ENCODE measurements around the gene COL23A1. TPM values are rescaled to one million over a fixed set of nuclear protein-coding genes. Genes with fewer than 3 reads are reported as not detected.

Gene COL23A1
- total and polyA plus RNA-seq, 2 experiments from 2014 or later: 1.1 to 5.1 TPM

GRCh38 chr5:178460174-178460573 lies 130.0 kb downstream of the COL23A1 start:
- no peaks in the 10 kb centered on the region for H3K9me3 ChIP-seq (ENCODE audit: low read depth)
- peaks cover 12% of the 10 kb centered on the region for H3K4me1 ChIP-seq (ENCODE audit: insufficient read depth)
- no peaks in the 10 kb centered on the region for H3K27me3 ChIP-seq
- H3K27ac ChIP-seq: no peak overlapping the region
- H3K4me3 ChIP-seq: no peak overlapping the region
- TF ChIP-seq EZH2phosphoT487 (IDR thresholded peaks at IDR 0.05; ENCODE audit: low read depth, severe bottlenecking, unreplicated experiment) (no peak), CTCF (IDR thresholded peaks at IDR 0.05; ENCODE audit: poor library complexity) (no peak), EZH2 (IDR thresholded peaks at IDR 0.05; ENCODE audit: borderline replicate concordance) (no peak)
- WGBS (ENCODE audit: low lambda C conversion rate, missing lambda C conversion rate): 94% methylated on average over 3 of the region's 3 CpGs
- no peak overlapping the region for H3K4me2 ChIP-seq
- H2AFZ ChIP-seq: no peak overlapping the region
- H3K79me2 ChIP-seq: no peaks in the 10 kb centered on the region
- H3K36me3 ChIP-seq (replicated peaks; ENCODE audit: insufficient read depth, low read depth): no peaks in the 10 kb centered on the region
- DNase-seq (ENCODE audit: low spot score): no peak
- no peaks in the 10 kb centered on the region for H4K20me1 ChIP-seq (ENCODE audit: insufficient read depth, poor library complexity, severe bottlenecking)
- no peaks in the 10 kb centered on the region for H3K9me2 ChIP-seq (replicated peaks; ENCODE audit: insufficient read depth)

GRCh38 chr5:178458140-178458539 lies 132.1 kb downstream of the COL23A1 start:
- Histone ChIP-seq H4K20me1 (ENCODE audit: insufficient read depth, poor library complexity, severe bottlenecking) (no peaks in the 10 kb centered on the region), H3K27ac (no peak overlapping the region), H3K4me3 (no peak overlapping the region), H3K9me3 (ENCODE audit: low read depth) (no peaks in the 10 kb centered on the region), H3K9me2 (replicated peaks; ENCODE audit: insufficient read depth) (no peaks in the 10 kb centered on the region), H3K27me3 (no peaks in the 10 kb centered on the region), H3K79me2 (no peaks in the 10 kb centered on the region), H3K4me2 (no peak overlapping the region), H2AFZ (no peak overlapping the region), H3K4me1 (ENCODE audit: insufficient read depth) (peaks cover 3% of the 10 kb centered on the region), H3K36me3 (replicated peaks; ENCODE audit: insufficient read depth, low read depth) (no peaks in the 10 kb centered on the region)
- DNase-seq (ENCODE audit: low spot score): no peak
- no peak for TF ChIP-seq CTCF (IDR thresholded peaks at IDR 0.05; ENCODE audit: poor library complexity)
- TF ChIP-seq EZH2phosphoT487 (IDR thresholded peaks at IDR 0.05; ENCODE audit: low read depth, severe bottlenecking, unreplicated experiment): no peak
- no peak for TF ChIP-seq EZH2 (IDR thresholded peaks at IDR 0.05; ENCODE audit: borderline replicate concordance)
- 86% methylated on average over 8 of the region's 8 CpGs for WGBS (ENCODE audit: low lambda C conversion rate, missing lambda C conversion rate)

GRCh38 chr5:178457471-178457870 lies 132.7 kb downstream of the COL23A1 start:
- Histone ChIP-seq H3K4me3 (no peak overlapping the region), H2AFZ (no peak overlapping the region), H3K79me2 (no peaks in the 10 kb centered on the region), H3K27me3 (no peaks in the 10 kb centered on the region), H3K36me3 (replicated peaks; ENCODE audit: insufficient read depth, low read depth) (no peaks in the 10 kb centered on the region), H3K4me1 (ENCODE audit: insufficient read depth) (no peaks in the 10 kb centered on the region), H3K9me3 (ENCODE audit: low read depth) (no peaks in the 10 kb centered on the region), H4K20me1 (ENCODE audit: insufficient read depth, poor library complexity, severe bottlenecking) (no peaks in the 10 kb centered on the region), H3K27ac (no peak overlapping the region), H3K9me2 (replicated peaks; ENCODE audit: insufficient read depth) (no peaks in the 10 kb centered on the region), H3K4me2 (no peak overlapping the region)
- TF ChIP-seq EZH2phosphoT487 (IDR thresholded peaks at IDR 0.05; ENCODE audit: low read depth, severe bottlenecking, unreplicated experiment): no peak
- TF ChIP-seq CTCF (IDR thresholded peaks at IDR 0.05; ENCODE audit: poor library complexity): no peak
- TF ChIP-seq EZH2 (IDR thresholded peaks at IDR 0.05; ENCODE audit: borderline replicate concordance): no peak
- WGBS (ENCODE audit: low lambda C conversion rate, missing lambda C conversion rate): 98% methylated on average over 4 of the region's 4 CpGs
- no peak for DNase-seq (ENCODE audit: low spot score)

- no peak overlapping the region for H3K4me3 ChIP-seq
- H2AFZ ChIP-seq: no peak overlapping the region
- DNase-seq (ENCODE audit: low spot score): no peak
- H3K36me3 ChIP-seq (replicated peaks; ENCODE audit: insufficient read depth, low read depth): no peaks in the 10 kb centered on the region
- no peaks in the 10 kb centered on the region for H3K27me3 ChIP-seq
- H3K4me1 ChIP-seq (ENCODE audit: insufficient read depth): no peaks in the 10 kb centered on the region
- TF ChIP-seq EZH2 (IDR thresholded peaks at IDR 0.05; ENCODE audit: borderline replicate concordance) (no peak), CTCF (IDR thresholded peaks at IDR 0.05; ENCODE audit: poor library complexity) (no peak), EZH2phosphoT487 (IDR thresholded peaks at IDR 0.05; ENCODE audit: low read depth, severe bottlenecking, unreplicated experiment) (no peak)
- H3K27ac ChIP-seq: no peak overlapping the region
- no peaks in the 10 kb centered on the region for H3K9me3 ChIP-seq (ENCODE audit: low read depth)
- WGBS (ENCODE audit: low lambda C conversion rate, missing lambda C conversion rate): 90% methylated on average over 14 of the region's 14 CpGs
- H3K79me2 ChIP-seq: no peaks in the 10 kb centered on the region
- no peak overlapping the region for H3K4me2 ChIP-seq
- no peaks in the 10 kb centered on the region for H3K9me2 ChIP-seq (replicated peaks; ENCODE audit: insufficient read depth)
- H4K20me1 ChIP-seq (ENCODE audit: insufficient read depth, poor library complexity, severe bottlenecking): no peaks in the 10 kb centered on the region
Observed at GRCh38 chr5:178455480-178455835, 134.7 kb downstream of the COL23A1 start.

Measured in hepatocyte (in vitro differentiated cells).